Mesendoderm (in vitro differentiated cells): ENCODE measurements around the gene THSD4.
A peak's percentile ranks its signal among the peaks of the same experiment; 100 is the strongest.

ENCODE experiments used
- DNase-seq: peaks from one replicate; pipeline ENCODE4 v3.0.0; 2013
- H2AK5ac ChIP-seq: 2 replicates; pipeline ENCODE4 v1.6.1; 2013; ENCODE audit warnings: low read length, inconsistent platforms
- H2BK120ac ChIP-seq: 2 replicates; pipeline ENCODE4 v1.6.1; 2013; ENCODE audit warnings: low read depth, mild to moderate bottlenecking, low read length, moderate library complexity, mixed read lengths
- H2BK15ac ChIP-seq: replicated peaks from 2 replicates; pipeline ENCODE4 v1.6.1; 2013; ENCODE audit warnings: low read depth, mild to moderate bottlenecking, moderate library complexity
- H2BK5ac ChIP-seq: 2 replicates; pipeline ENCODE4 v1.6.1; 2013; ENCODE audit warnings: low read length, inconsistent platforms
- H3K18ac ChIP-seq: 2 replicates; pipeline ENCODE4 v1.6.1; 2013; ENCODE audit warnings: mild to moderate bottlenecking, low read length, mixed read lengths
- H3K23ac ChIP-seq: one replicate; pipeline ENCODE4 v1.6.1; 2013; ENCODE audit warnings: low read length
- H3K27ac ChIP-seq: 2 replicates; pipeline ENCODE4 v1.5.1; 2013; ENCODE audit warnings: low read depth, mild to moderate bottlenecking, inconsistent platforms, low read length, moderate library complexity
- H3K27me3 ChIP-seq: 2 replicates; pipeline ENCODE4 v1.6.1; 2013; ENCODE audit warnings: low read length, control low read depth, mild to moderate bottlenecking, inconsistent platforms; ENCODE audit not compliant: insufficient read depth, poor library complexity
- H3K36me3 ChIP-seq: 2 replicates; pipeline ENCODE4 v1.6.1; 2013; ENCODE audit warnings: low read length, inconsistent platforms; ENCODE audit not compliant: control insufficient read depth, insufficient read depth
- H3K4ac ChIP-seq: one replicate; pipeline ENCODE4 v1.6.1; 2013; ENCODE audit warnings: low read depth, mild to moderate bottlenecking, low read length, moderate library complexity
- H3K4me1 ChIP-seq: 2 replicates; pipeline ENCODE4 v1.6.1; 2013; ENCODE audit warnings: low read depth, low read length, inconsistent platforms; ENCODE audit not compliant: control insufficient read depth
- H3K4me2 ChIP-seq: 2 replicates; pipeline ENCODE4 v1.6.1; 2013; ENCODE audit warnings: low read length
- H3K4me3 ChIP-seq: 2 replicates; pipeline ENCODE4 v1.5.1; 2013; ENCODE audit warnings: mild to moderate bottlenecking, low read length
- H3K56ac ChIP-seq: one replicate; pipeline ENCODE4 v1.6.1; 2013; ENCODE audit warnings: low read length
- H3K79me1 ChIP-seq: 2 replicates; pipeline ENCODE4 v1.6.1; 2013; ENCODE audit warnings: low read length, inconsistent platforms
- H3K79me2 ChIP-seq: 2 replicates; pipeline ENCODE4 v1.6.1; 2013; ENCODE audit warnings: mild to moderate bottlenecking, low read length; ENCODE audit not compliant: control insufficient read depth, insufficient read depth
- H3K9ac ChIP-seq: 2 replicates; pipeline ENCODE4 v1.6.1; 2013; ENCODE audit warnings: low read length, inconsistent platforms
- H4K5ac ChIP-seq: one replicate; pipeline ENCODE4 v1.6.1; 2013; ENCODE audit warnings: low read length
- H4K8ac ChIP-seq: one replicate; pipeline ENCODE4 v1.6.1; 2013; ENCODE audit warnings: low read depth, mild to moderate bottlenecking, control low read depth, low read length, moderate library complexity
- WGBS: extraction: QIAGEN DNeasy Blood & Tissue Kit; methylation state at CpG from one replicate; pipeline ENCODE4 v1.1.7; 2013; ENCODE audit warnings: low lambda C conversion rate, missing lambda C conversion rate; ENCODE audit not compliant: insufficient coverage; ENCODE audit errors: extremely low coverage; 5-methylcytosine and 5-hydroxymethylcytosine counted together

Gene THSD4

DNA sequence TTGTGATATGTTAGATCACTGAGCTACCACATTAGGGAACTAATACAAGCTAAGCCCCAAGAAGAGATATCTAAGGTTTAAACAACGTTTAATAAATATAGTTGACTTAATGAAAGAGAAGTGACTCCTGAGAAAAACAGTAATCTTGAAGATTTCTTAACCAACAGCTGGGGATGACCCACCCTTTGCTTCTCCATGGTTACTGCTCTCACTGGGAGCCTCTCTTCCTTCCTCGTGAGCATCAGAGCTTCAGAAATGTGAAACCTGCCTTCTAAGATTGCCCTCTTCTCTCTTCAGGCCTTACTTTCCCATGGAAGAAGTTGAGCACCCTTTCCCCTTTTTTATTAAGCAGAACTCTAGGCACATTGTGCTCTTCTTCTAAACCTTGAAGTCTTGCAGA lies 562.9 kb downstream of the THSD4 start:
- Histone ChIP-seq H2BK15ac (no peak overlapping the region), H3K18ac (no peak overlapping the region), H3K4me1 (peaks cover 4% of the 10 kb centered on the region), H3K36me3 (no peaks in the 10 kb centered on the region), H3K27ac (peak overlapping the region; percentile 37), H3K79me1 (no peaks in the 10 kb centered on the region), H3K79me2 (no peaks in the 10 kb centered on the region), H3K56ac (no peak overlapping the region), H4K5ac (no peak overlapping the region), H3K4me2 (no peak overlapping the region), H3K4me3 (no peak overlapping the region), H2AK5ac (no peak overlapping the region), H3K23ac (no peak overlapping the region), H4K8ac (no peak overlapping the region), H2BK5ac (no peak overlapping the region), H2BK120ac (no peak overlapping the region), H3K27me3 (no peaks in the 10 kb centered on the region), H3K9ac (no peak overlapping the region), H3K4ac (peak overlapping the region; percentile 49)
- peak; percentile 27 for DNase-seq
- no CpG with 5 or more reads among the region's 2 CpGs for WGBS

DNA sequence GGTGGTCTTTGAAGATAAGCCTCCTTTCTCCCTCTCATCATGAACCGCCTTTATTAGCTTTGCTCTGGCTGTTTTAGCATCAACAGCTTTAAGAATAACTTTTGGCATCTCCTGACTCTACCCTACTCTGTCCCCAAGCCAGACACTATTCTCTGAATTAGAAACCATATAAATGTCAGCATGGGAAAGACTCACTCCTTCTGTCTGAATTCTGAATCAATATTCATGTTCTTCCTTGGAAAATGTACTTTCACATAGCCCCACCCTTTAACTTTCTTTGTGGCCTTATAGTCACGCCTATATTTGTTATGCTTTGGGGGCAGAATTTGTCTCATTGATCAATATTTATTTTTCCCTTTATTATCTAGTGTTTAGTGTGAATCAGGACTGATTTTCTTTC lies 563.3 kb downstream of the THSD4 start:
- Histone ChIP-seq H3K4ac (peak overlapping the region; percentile 49), H3K4me1 (peaks cover 4% of the 10 kb centered on the region), H3K36me3 (no peaks in the 10 kb centered on the region), H4K8ac (no peak overlapping the region), H3K27ac (peak overlapping the region; percentile 37), H3K27me3 (no peaks in the 10 kb centered on the region), H3K79me1 (no peaks in the 10 kb centered on the region), H3K79me2 (no peaks in the 10 kb centered on the region), H3K56ac (no peak overlapping the region), H2BK120ac (no peak overlapping the region), H3K23ac (no peak overlapping the region), H2BK15ac (no peak overlapping the region), H4K5ac (no peak overlapping the region), H2AK5ac (no peak overlapping the region), H3K18ac (no peak overlapping the region), H3K4me2 (no peak overlapping the region), H3K4me3 (no peak overlapping the region), H3K9ac (no peak overlapping the region), H2BK5ac (no peak overlapping the region)
- DNase-seq = no peak
- WGBS = no CpG with 5 or more reads among the region's 2 CpGs

DNA sequence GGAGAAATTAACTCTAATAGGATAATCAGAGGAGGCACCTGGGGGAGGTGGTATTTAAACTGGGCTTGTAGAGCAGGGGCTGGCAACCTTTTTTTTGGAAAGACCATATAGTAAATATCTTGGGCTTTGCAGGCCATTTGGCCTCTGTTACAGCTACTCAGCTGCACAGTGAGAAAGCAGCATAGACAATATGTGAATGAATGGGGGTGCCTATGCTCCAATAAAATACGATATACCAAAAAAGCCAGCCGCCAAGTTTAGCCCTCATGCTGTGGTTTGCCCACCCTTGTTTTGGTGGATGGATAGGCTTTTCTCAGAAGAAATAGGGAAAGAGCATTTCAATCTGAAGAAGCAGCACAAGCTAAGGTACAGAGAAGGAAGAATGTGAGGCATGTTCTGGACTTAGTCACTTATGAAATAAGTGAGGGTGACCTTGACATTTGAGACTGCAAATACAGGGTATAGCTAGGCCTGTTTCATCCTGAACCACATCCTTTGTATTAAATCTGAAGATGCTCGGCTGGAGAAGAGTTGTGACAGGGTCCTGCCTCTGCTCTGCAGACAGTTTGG lies 564.0 kb downstream of the THSD4 start:
- WGBS = no CpG with 5 or more reads among the region's 3 CpGs

DNA sequence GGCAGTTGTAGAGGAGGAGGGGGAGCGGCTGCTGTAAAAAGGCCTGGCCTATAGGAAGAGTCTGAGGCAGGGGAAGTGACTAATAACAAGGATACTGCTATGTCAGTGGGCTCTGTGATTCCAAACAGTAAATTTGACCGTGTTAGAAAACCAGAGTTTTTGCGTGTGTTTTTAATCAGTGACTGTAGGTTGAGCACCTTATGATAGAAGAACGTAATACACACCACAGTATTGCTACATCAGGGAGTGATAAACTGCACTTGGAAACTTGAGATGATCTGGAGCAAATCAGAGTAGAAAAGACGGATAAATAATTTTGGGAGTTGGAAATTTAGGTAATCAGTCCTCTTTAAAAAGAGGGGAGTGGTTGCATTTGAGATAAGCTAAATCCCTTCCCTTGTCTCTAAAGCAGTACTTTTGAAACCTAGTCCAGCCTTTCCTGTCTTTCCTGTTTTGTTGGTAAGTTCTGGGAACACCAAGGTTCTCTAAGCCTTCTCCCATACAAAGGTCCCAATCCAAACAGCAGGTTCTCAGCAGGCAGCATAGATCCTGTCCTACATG lies 564.6 kb downstream of the THSD4 start:
- Histone ChIP-seq H3K56ac (no peak overlapping the region), H2BK5ac (no peak overlapping the region), H4K8ac (no peak overlapping the region), H3K23ac (no peak overlapping the region), H2AK5ac (no peak overlapping the region), H3K18ac (no peak overlapping the region), H3K4me2 (no peak overlapping the region), H3K27me3 (no peaks in the 10 kb centered on the region), H3K4me1 (peaks cover 4% of the 10 kb centered on the region), H2BK15ac (no peak overlapping the region), H3K27ac (no peak overlapping the region), H3K79me2 (no peaks in the 10 kb centered on the region), H2BK120ac (no peak overlapping the region), H4K5ac (no peak overlapping the region), H3K36me3 (no peaks in the 10 kb centered on the region), H3K9ac (no peak overlapping the region), H3K79me1 (no peaks in the 10 kb centered on the region), H3K4me3 (no peak overlapping the region), H3K4ac (no peak overlapping the region)
- DNase-seq = peak; percentile 72
- no CpG with 5 or more reads among the region's 5 CpGs for WGBS

More for the DNA sequence above, 564.0 kb downstream of the THSD4 start:
- H3K4ac ChIP-seq = no peak overlapping the region
- no peaks in the 10 kb centered on the region for H3K36me3 ChIP-seq
- H3K23ac ChIP-seq = no peak overlapping the region
- H2BK5ac ChIP-seq = no peak overlapping the region
- H3K4me3 ChIP-seq = no peak overlapping the region
- H3K9ac ChIP-seq = no peak overlapping the region
- DNase-seq = no peak
- no peak overlapping the region for H3K18ac ChIP-seq
- H3K79me2 ChIP-seq = no peaks in the 10 kb centered on the region
- no peak overlapping the region for H2BK15ac ChIP-seq
- H3K56ac ChIP-seq = no peak overlapping the region
- H2AK5ac ChIP-seq = no peak overlapping the region
- no peak overlapping the region for H4K5ac ChIP-seq
- no peak overlapping the region for H3K4me2 ChIP-seq
- H4K8ac ChIP-seq = peak overlapping the region; percentile 56
- H3K27me3 ChIP-seq = no peaks in the 10 kb centered on the region
- no peak overlapping the region for H3K27ac ChIP-seq
- H2BK120ac ChIP-seq = no peak overlapping the region
- no peaks in the 10 kb centered on the region for H3K79me1 ChIP-seq
- peaks cover 4% of the 10 kb centered on the region for H3K4me1 ChIP-seq

DNA sequence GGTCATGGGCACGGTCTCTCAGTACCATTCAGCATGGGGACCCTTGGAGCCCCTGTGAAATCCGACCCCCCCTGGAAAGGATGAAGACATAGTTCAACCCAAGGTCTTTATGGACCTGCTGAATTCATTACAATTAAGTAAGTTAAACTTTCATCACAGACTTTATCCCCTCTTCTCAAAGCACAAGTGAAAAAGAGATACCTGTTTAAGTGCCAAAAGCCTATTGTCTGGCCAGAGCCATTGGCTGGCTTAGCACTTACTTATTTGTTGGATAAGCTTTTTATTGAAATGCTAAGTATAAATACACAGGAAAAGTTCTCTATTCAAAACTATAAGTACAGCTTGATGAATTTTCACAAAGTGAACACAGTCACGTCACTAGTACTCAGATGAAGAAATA lies 566.7 kb downstream of the THSD4 start:
- Histone ChIP-seq H3K56ac (no peak overlapping the region), H3K27ac (no peak overlapping the region), H3K4me1 (peaks cover 4% of the 10 kb centered on the region), H2AK5ac (no peak overlapping the region), H3K4ac (no peak overlapping the region), H3K79me1 (no peaks in the 10 kb centered on the region), H3K36me3 (no peaks in the 10 kb centered on the region), H3K27me3 (no peaks in the 10 kb centered on the region), H3K4me2 (no peak overlapping the region), H3K9ac (no peak overlapping the region), H3K18ac (no peak overlapping the region), H4K5ac (no peak overlapping the region), H4K8ac (no peak overlapping the region), H2BK5ac (no peak overlapping the region), H2BK15ac (no peak overlapping the region), H3K23ac (no peak overlapping the region), H3K4me3 (no peak overlapping the region), H2BK120ac (no peak overlapping the region), H3K79me2 (no peaks in the 10 kb centered on the region)
- no CpG with 5 or more reads among the region's 3 CpGs for WGBS
- no peak for DNase-seq
